Tibial artery (tissue), 4 donors: ENCODE results near the gene TMEM223.

Experiments used
- DNase-seq, 2 donors: peaks; one replicate each; pipeline ENCODE4 v3.0.0-alpha.2; 2019
- H3K27ac ChIP-seq, 2 donors: fragments of 200-600 bp; sonication (generic) in 1 of 2; 1 replicate in 1 of 2; 2 replicates in 1 of 2; pipeline ENCODE4 v1.5.1; 2018 to 2019; ENCODE audit warnings: mild to moderate bottlenecking in 1 of 2
- H3K27me3 ChIP-seq, 2 donors: fragments of 200-600 bp; sonication (generic) in 1 of 2; one replicate each; pipeline versions ENCODE4 v1.5.1 to v1.6.0; 2016 to 2019
- H3K36me3 ChIP-seq, 3 donors: fragments of 200-600 bp; sonication (generic) in 2 of 3; one replicate each; pipeline ENCODE4 v1.5.1; 2016 to 2019; ENCODE audit warnings: mild to moderate bottlenecking in 2 of 3
- H3K4me1 ChIP-seq, 4 donors: fragments of 200-600 bp; sonication (generic) in 2 of 4; 1 replicate in 3 of 4; 2 replicates in 1 of 4; pipeline ENCODE4 v1.5.1; 2016 to 2019
- H3K4me3 ChIP-seq, 2 donors: fragments of 200-600 bp; sonication (generic) in 1 of 2; 1 replicate in 1 of 2; 2 replicates in 1 of 2; pipeline ENCODE4 v1.5.1; 2018 to 2019; ENCODE audit warnings: mild to moderate bottlenecking in 2 of 2
- H3K9me3 ChIP-seq, 3 donors: fragments of 200-600 bp; sonication (generic) in 1 of 3; one replicate each; pipeline ENCODE4 v1.5.1; 2016 to 2019
- intact Hi-C: fragments of 100-400 bp; cut with DNase I; formaldehyde crosslinking; loops from one replicate; pipeline ENCODE4 v1.15.0; 2023; ENCODE audit warnings: low total_unique reads
- TF ChIP-seq, protein P1 (sequence below), 2 experiments: fragments of 200-600 bp in 1 of 2; fragments of 450-650 bp in 1 of 2; IDR thresholded peaks; one replicate each; pipeline ENCODE4 v1.5.1; 2017 to 2019; ENCODE audit warnings: antibody characterized with exemption in 2 of 2, mild to moderate bottlenecking in 1 of 2, moderate library complexity in 1 of 2

Gene TMEM223

GRCh38 chr11:62804310-62805075, 12.7 kb upstream of the TMEM223 start:
- H3K9me3 ChIP-seq, result no peaks in the 10 kb centered on the region
- peaks cover 0 to 25% (median 23%) of the 10 kb centered on the region in 4 donors for H3K4me1 ChIP-seq
- H3K36me3 ChIP-seq, result peaks cover 40 to 53% (median 43%) of the 10 kb centered on the region in 3 donors
- no peak for DNase-seq
- TF ChIP-seq, protein P1, sequence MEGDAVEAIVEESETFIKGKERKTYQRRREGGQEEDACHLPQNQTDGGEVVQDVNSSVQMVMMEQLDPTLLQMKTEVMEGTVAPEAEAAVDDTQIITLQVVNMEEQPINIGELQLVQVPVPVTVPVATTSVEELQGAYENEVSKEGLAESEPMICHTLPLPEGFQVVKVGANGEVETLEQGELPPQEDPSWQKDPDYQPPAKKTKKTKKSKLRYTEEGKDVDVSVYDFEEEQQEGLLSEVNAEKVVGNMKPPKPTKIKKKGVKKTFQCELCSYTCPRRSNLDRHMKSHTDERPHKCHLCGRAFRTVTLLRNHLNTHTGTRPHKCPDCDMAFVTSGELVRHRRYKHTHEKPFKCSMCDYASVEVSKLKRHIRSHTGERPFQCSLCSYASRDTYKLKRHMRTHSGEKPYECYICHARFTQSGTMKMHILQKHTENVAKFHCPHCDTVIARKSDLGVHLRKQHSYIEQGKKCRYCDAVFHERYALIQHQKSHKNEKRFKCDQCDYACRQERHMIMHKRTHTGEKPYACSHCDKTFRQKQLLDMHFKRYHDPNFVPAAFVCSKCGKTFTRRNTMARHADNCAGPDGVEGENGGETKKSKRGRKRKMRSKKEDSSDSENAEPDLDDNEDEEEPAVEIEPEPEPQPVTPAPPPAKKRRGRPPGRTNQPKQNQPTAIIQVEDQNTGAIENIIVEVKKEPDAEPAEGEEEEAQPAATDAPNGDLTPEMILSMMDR (IDR thresholded peaks at IDR 0.05), result no peak
- peak overlapping the region; percentile 89 to 95 for H3K27ac ChIP-seq
- H3K4me3 ChIP-seq, result peak overlapping the region; percentile 81 to 82
- no peaks in the 10 kb centered on the region for H3K27me3 ChIP-seq
- intact Hi-C loops, result no loop called here

- TF ChIP-seq, protein P1 (IDR thresholded peaks at IDR 0.05), result no peak
- H3K27ac ChIP-seq, result no peak overlapping the region
- intact Hi-C loops, result no loop called here
- H3K36me3 ChIP-seq, result peaks cover 75 to 77% (median 76%) of the 10 kb centered on the region in 3 donors
- H3K4me3 ChIP-seq, result no peak overlapping the region
- H3K27me3 ChIP-seq, result no peaks in the 10 kb centered on the region
- no peaks in the 10 kb centered on the region for H3K9me3 ChIP-seq
- no peak for DNase-seq
- peaks cover 0 to 22% (median 17%) of the 10 kb centered on the region in 4 donors for H3K4me1 ChIP-seq
Measured at GRCh38 chr11:62801071-62801470, 9.3 kb upstream of the TMEM223 start.

- TF ChIP-seq, protein P1 (IDR thresholded peaks at IDR 0.05), result no peak
- Histone ChIP-seq H3K36me3 (peaks cover 91 to 93% (median 92%) of the 10 kb centered on the region in 3 donors), H3K4me1 (peaks cover 0 to 14% (median 13%) of the 10 kb centered on the region in 4 donors), H3K9me3 (no peaks in the 10 kb centered on the region), H3K4me3 (no peak overlapping the region), H3K27me3 (no peaks in the 10 kb centered on the region), H3K27ac (no peak overlapping the region)
- no peak for DNase-seq
- intact Hi-C loops, result no loop called here
Measured at GRCh38 chr11:62799486-62799885, 7.7 kb upstream of the TMEM223 start.

DNA sequence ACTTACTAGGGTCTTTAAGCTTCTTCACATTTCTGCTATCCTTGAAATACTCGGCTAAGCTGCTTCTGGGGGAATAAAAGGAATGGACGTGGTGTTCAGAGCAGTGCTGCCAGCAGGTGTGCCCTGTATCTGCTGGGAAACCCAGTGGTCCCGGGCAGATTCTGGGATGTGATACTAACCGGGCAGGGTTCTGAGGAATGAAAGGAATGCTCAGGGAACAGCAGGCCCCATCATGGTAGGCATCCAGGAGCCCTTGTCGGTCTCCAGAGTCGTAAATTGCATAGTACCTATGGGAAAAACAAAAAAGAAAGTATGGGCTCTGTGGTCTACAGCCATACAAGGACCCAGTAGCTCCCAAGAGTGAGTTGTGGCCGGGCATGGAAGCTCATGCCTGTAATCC, 4.5 kb upstream of the TMEM223 start:
- Histone ChIP-seq H3K9me3 (no peaks in the 10 kb centered on the region), H3K4me1 (peaks cover 0 to 11% (median 10%) of the 10 kb centered on the region in 4 donors), H3K27me3 (no peaks in the 10 kb centered on the region), H3K27ac (no peak overlapping the region), H3K4me3 (no peak overlapping the region), H3K36me3 (peaks cover 86 to 94% (median 91%) of the 10 kb centered on the region in 3 donors)
- intact Hi-C loops, result no loop called here
- TF ChIP-seq, protein P1 (IDR thresholded peaks at IDR 0.05), result no peak
- no peak for DNase-seq

GRCh38 chr11:62794201-62794775, 2.5 kb upstream of the TMEM223 start:
- no peak overlapping the region for H3K4me3 ChIP-seq
- intact Hi-C loops, result loop anchor here (5.0 kb wide), 1 partner anchor 43 kb away; the partner anchor contains the start of gene WDR74

More at GRCh38 chr11:62794201-62794775, 2.5 kb upstream of the TMEM223 start:
- TF ChIP-seq, protein P1 (IDR thresholded peaks at IDR 0.05), result no peak
- DNase-seq, result no peak
- Histone ChIP-seq H3K27ac (no peak overlapping the region), H3K4me1 (peaks cover 0 to 28% (median 20%) of the 10 kb centered on the region in 4 donors), H3K27me3 (no peaks in the 10 kb centered on the region), H3K9me3 (no peaks in the 10 kb centered on the region), H3K36me3 (peaks cover 66 to 89% (median 77%) of the 10 kb centered on the region in 3 donors)
